ENCODE results near the gene BIRC7.

The BIRC7 gene

DNA sequence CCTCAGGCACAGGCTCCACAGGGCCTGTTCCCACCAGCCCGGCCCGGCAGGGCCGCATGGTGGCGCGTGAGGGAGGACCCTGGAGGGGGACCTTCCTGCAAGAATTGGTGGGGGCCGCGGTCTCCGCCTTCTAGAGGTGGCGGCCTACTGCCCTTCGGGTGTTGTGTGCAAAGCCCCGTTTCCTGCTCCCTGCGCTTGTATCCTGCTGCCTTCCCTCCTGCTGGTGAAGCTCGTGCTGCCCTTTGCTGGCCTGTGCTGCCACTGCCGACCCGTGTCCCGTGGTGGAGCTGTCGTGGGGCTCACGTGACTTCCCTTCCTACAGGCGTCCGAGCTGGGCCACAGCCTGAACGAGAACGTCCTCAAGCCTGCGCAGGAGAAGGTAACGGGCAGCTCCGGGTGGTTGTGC is 48.8 kb downstream of the BIRC7 start:
- peak in 1 of 5 experiments; percentile 26 for DNase-seq

DNA sequence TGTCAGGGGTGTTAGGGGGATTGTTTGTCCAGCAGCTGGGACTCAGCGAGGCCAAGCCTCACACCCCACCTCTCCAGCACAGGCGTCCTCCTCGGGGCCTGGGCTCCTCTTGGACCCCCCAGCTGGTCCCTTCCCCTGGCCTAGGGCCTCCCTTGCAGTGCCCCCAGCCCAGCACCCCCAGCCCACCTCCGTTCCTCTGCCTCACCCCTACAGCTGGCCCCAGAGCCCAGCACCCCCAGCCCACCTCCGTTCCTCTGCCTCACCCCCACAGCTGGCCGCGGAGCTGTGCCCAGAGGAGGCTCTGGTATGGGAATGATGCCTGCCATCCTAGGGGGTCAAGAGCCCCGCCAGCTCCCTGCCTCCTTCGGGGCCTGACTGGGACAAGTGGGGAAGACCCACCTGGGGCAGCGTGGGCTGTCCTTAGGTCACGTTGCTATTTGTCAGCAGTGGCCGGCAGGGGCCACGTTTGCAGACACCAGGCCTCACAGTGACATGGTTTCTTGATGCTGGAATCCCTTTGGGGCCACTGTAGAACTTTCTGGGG is 49.3 kb downstream of the BIRC7 start:
- no peak for DNase-seq

DNA sequence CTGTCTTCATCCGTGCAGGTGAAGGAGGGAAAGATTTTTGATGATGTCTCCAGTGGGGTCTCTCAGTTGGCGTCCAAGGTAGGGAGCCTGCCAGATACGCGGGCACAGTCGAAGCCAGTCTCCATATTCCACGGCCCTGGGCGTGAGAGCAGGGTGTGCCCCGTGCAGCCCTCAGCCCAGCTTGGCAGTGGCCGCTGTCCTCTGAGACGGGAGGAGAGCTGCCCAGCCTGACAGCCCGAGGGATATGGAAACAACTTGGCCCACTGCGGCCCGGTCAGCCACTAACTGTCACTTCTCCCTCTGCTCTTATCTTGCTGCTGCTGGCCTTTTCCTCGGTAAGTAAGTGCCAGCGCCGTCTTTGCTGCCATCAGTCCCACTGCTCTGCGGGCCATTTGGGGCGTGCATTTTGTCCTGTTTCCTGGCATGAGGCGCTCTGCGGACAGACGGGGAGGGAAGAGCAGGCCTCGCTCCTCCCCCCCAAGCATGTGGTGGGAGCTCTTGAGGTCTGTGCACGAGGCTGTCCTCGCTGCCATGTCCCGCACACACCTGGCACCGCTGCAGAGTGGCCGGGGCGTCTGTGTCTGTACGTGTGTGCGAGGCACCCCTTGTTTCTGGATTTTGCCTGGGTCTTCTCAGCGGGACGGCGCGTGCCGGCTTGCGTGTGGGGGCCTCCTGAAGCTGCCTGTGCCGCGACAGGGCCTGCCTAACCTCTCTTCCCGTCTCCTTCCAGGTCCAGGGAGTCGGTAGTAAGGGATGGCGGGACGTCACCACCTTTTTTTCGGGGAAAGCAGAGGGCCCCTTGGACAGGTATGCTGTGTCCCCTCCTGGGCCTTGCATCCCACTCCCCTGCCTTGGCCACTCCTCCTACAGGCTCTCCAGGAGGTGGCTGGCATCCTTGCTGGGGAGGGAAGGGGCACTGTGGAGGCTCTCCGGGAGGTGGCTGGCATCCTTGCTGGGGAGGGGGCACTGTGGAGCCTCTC is 50.2 kb downstream of the BIRC7 start:
- no peak for DNase-seq

DNA sequence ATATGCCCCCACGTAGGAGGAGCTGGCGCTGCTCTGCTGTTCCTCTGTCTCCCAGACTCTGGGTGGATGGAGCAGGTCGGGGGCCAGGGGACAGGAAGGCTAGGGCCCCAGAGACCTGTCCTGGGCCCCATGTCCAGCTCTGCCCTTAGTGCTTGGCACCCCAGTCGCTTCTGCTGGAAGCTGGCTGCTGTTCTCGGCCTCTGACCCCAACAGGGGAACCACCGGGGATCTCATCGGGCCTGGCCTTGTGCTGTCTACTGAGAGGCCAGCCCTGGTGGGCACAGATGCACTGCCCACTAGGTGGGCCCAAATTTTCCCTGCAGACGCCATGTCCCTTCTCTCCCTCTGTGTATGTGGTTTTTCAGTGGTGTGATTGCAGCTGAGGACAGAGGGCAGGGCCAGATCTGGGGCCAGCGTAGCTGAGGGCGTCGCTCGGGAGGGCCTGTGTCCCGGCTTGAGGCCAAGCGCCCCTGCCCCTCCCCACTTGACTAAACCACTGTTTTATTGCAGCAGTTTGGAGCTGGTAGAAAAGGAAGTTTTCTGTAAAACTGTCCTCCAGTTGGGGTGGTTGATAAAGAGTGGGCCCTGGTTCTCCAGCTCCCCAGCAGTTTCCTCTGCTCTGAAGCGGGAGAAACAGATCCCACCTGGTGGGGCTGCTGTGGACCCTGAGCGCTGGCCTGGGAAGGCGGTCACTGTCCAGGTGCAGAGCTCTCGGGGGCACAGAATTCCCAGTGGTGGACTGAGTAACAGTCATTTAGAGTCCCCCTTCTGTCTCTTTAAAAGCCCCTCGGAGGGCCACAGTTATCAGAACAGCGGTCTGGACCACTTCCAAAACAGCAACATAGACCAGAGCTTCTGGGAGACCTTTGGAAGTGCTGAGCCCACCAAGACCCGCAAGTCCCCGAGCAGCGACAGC is 51.3 kb downstream of the BIRC7 start:
- DNase-seq, result no peak

DNA sequence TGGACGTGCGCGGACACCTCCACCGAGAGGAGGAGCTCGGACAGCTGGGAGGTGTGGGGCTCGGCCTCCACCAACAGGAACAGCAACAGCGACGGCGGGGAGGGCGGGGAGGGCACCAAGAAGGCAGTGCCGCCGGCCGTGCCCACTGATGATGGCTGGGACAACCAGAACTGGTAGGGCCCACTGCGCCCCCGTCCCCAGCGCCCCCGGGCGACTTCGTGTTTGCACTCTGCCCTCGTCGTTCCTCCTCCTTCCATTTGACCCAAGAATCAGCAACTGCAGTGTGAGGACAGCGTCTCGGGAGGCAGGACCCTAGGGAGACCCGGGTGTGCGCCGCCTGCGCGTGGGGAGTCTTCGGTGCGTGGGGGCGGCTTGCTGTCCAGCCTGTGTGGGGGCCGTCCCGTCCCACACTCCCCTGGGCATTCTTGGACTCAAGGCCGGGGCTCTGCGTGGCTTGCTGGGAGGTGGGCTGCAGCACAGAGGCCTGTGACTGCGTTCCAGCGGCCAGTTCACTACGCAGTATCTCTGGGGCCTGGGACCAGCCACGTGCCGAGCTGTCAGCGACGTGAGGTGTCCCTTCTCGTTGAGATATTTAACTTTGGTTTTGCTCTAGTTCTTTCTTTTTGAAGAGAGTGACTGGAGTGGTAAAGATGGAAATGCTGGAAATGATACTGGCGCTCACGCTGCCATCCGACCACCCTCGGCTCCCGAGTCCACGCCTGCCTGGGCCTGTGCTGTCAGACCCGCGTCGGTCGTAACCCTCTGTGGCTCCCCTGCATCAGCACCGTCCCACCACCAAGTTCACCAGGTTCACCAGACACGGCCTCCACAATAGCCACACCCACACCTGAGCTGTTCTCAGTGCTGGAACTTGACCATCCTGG is 52.2 kb downstream of the BIRC7 start:
- no peak for DNase-seq

DNA sequence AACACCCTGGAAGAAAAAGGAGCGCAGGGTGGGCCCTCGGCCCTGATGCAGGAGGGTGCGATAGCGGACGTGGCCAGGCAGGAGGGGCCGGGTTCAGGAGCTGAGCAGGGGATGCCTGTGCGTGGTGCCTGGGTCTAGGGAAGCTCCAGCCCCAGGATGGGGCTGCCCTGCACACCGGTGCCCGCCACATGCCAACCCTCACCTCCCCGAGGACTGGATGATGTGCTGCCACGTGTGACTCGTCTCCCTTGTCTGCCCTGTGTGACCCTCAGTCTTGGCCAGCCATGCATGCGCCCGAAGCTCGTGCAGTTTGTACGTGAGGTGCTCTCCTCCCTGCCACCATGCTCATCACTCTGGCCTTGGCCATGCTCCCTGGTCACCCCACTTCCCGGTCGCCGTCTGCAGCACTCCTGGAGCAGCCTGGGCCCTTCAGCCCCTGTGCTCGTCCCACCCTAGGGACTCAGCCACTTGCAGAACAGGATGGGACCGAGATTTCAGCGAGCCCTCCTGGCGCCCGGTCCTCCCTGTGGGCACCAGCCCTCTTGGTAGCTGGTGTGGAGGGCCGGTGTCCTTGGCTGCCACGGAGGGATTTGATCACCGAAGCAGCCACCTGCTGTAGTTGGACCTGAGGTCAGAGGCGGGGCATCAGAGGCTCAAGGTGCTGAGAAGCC is 53.0 kb downstream of the BIRC7 start:
- DNase-seq, result no peak

DNA sequence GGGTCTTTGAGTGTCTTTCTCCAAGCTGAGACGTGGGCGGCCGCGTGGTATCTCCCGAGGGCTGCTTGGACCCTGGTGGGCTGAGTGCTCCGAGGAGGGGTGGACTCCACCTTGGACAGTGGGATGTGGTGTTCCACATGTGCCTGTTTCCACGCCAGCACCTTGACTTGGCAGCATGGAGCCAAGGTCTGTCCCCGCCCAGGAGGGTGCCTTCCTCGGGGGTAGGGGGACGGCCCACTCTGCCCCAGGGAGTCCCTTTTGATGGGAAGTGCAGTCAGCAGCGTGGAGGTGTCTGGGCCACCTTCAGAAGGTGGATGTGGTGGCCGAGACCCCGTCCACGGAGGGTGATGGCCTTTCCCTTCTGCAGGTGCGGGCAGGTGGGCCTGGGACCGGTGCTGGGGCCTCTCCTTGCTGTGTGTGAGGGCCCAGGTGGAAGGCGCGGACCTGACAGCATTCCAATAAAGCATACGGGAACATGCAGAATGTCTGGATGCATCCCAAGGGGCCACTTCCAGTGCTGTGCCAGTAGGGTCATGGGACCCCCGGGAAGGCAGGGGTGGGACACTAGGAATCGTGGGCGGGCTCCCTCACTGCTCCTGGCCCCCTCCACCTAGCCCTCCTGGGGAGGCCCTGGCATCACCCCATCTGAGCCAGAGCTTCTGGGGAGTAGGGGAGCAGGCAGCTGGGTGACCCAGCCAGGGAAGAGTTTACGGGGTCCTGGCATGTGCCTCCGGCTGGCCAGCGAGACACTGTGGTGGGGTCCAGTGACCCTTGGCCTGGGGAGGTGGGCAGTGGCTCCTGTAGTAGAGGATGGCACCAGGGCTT is 53.8 kb downstream of the BIRC7 start:
- no peak for DNase-seq

Measured in T-helper 2 cell (primary cell).